HCT116 (cell line): ENCODE results near the gene TENM4.

Experiments used
- EGR1 ChIP-seq: IDR thresholded peaks from 2 replicates; pipeline ENCODE4 v1.6.1; 2012; ENCODE audit warnings: low read depth
- POLR2A ChIP-seq: IDR thresholded peaks from 2 replicates; pipeline ENCODE4 v1.7.0; 2011; ENCODE audit warnings: borderline replicate concordance; ENCODE audit not compliant: insufficient read depth, insufficient read length; ENCODE audit errors: extremely low read depth
- TF ChIP-seq, protein P1 (sequence below), 3 experiments: fragments of 200-600 bp in 1 of 3; sonication (generic) in 1 of 3; IDR thresholded peaks in 2 of 3; conservative IDR thresholded peaks in 1 of 3; 2 replicates each; pipeline ENCODE4 v1.5.1; 2012 to 2017; ENCODE audit warnings: low read depth in 2 of 3, low read length in 2 of 3, antibody characterized with exemption in 1 of 3, borderline replicate concordance in 1 of 3, control low read depth in 1 of 3, mild to moderate bottlenecking in 1 of 3, mixed read lengths in 1 of 3, mixed run types in 1 of 3, moderate library complexity in 1 of 3; ENCODE audit not compliant: insufficient read depth in 1 of 3

DNA sequence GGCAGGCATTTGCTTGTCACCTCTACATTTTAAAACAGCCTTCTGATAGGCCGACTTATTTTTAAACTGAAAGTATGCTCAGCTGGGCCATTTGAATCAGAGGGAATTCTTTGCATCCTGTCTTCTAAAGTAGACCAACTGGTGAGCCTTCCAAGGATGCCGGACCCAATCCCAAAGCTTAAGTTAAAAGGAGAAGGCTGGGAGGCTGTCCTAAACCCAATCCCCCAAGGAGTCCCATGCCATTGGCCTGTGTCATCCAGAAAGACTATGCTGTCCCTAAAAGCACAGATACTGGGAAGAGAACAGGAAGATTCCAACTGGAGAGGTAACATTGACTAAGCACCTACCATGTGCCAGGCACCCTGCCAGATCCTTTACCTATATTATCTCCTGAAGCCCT is 18.0 kb downstream of the TENM4 start:
- TF ChIP-seq EGR1 (no peak), POLR2A (no peak)
- TF ChIP-seq, protein P1, sequence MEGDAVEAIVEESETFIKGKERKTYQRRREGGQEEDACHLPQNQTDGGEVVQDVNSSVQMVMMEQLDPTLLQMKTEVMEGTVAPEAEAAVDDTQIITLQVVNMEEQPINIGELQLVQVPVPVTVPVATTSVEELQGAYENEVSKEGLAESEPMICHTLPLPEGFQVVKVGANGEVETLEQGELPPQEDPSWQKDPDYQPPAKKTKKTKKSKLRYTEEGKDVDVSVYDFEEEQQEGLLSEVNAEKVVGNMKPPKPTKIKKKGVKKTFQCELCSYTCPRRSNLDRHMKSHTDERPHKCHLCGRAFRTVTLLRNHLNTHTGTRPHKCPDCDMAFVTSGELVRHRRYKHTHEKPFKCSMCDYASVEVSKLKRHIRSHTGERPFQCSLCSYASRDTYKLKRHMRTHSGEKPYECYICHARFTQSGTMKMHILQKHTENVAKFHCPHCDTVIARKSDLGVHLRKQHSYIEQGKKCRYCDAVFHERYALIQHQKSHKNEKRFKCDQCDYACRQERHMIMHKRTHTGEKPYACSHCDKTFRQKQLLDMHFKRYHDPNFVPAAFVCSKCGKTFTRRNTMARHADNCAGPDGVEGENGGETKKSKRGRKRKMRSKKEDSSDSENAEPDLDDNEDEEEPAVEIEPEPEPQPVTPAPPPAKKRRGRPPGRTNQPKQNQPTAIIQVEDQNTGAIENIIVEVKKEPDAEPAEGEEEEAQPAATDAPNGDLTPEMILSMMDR (IDR thresholded peaks at IDR 0.05 in 2 of 3, conservative IDR thresholded peaks at IDR 0.05 in 1 of 3; ENCODE audit: borderline replicate concordance in 1 of 3, insufficient read depth in 1 of 3, low read depth in 2 of 3, low read length in 2 of 3), result no peak
